Dedifferentiated amniotic fluid mesenchymal stem cell (primary cell): ENCODE measurements around the gene ATXN7L1.

Experiments
- DNase-seq: peaks from one replicate; pipeline ENCODE4 v3.0.0-alpha.2; 2016; ENCODE audit errors: extremely low spot score

Gene ATXN7L1

GRCh38 chr7:105828141-105828540 is 48.3 kb downstream of the ATXN7L1 start:
- no peak for DNase-seq

DNA sequence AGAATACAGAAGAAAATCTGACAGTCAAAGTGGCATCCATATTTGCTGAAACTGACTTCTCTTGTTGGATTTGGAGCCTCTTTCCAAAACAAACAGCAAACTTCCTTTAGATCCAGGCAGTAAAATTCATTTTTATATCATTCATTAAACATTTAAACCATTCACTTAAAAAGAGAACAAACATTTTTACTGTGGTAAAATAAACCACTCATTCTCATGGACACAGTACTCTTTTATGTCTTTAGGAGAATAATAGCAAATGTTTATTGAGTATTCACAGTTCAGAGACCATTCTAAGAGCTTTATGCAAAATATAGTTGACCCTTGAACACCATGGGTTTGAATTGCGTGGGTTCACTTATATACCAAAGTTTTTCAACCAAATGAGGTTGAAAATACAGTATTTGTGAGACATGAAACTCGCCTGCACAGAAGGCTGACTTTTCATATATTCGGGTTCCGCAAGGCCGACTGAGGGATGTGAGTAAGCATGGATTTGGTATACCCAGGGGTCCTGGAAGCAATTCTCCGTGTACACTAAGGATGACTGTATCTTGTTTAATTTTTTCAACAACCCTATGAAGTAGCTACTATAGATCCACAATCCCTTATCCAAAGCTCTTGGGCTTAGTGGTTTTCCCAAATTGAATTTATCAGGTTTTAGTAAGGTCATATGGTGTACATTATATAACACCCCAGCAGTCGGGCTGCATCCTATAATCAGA is 49.1 kb downstream of the ATXN7L1 start:
- no peak for DNase-seq

- DNase-seq = no peak
These were observed 50.3 kb downstream of the ATXN7L1 start for GRCh38 chr7:105826143-105826542.

DNA sequence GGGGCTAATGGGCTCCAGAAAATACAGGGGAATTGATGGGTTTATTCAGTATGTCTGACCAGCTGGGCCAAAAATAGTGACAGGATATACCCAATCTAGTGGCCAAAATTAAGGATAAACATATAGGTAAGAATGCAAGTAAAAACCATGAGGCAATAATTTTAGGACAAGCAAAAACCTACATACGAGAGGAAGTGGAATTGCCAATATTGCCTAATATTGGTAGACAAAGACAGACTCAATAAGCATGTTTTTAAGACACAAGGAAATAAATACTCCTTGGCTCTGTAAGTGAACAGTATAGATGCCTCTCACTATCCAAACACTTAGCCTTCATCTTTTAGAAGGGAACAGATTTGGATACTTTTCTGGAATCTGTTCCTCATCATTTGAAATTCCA is 51.0 kb downstream of the ATXN7L1 start:
- DNase-seq = no peak

GRCh38 chr7:105822806-105823205 is 53.6 kb downstream of the ATXN7L1 start:
- no peak for DNase-seq

DNA sequence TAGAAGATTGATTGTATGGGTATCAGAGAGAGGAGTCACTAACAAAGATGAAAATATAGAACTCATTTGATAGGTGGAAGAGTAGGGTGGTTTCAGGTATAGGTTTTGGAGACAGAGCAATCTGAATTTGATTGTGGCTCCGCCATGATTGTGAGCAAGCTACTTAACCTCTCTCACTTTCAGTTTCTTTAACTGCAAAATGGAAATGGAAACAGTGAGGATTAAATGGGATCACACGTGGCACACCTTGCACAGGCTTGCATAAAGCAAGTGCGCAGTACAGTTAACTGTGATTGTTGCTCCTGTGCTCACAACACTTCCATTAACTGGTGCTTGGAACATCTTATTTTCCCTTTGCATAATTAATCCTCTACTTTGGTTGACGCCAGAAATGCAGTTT is 54.9 kb downstream of the ATXN7L1 start:
- no peak for DNase-seq

DNA sequence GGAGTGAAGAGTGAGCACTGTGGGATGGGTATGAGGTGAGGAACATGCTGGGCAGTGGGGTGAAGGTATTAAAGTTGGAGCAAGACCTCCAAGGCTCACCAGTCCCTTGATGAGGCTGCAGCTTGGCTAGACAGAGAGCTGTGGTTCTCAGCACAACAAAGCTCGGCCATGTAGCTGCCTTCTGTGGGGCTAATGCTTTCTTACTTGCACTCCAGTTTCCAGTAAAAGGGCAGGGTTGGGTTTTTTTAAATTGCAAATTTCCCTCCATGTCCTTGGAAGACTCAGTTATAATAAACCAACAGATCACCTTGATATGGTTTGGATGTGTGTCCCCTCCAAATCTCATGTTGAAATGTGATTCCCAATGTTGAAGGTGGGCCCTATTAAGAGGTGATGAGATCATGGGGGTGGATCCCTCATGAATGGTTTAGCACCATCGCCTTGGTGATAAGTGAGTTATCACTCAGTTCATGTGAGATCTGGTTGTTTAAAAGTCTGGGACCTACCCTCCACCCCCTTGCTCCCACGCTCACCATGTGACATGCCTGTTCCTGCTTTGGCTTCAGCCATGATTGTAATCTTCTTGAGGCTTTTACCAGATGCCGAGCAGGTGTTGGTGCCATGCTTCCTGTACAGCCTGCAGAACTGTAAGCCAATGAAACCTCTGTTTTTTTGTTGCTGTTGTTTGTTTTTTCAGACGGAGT is 55.9 kb downstream of the ATXN7L1 start:
- DNase-seq = no peak

DNA sequence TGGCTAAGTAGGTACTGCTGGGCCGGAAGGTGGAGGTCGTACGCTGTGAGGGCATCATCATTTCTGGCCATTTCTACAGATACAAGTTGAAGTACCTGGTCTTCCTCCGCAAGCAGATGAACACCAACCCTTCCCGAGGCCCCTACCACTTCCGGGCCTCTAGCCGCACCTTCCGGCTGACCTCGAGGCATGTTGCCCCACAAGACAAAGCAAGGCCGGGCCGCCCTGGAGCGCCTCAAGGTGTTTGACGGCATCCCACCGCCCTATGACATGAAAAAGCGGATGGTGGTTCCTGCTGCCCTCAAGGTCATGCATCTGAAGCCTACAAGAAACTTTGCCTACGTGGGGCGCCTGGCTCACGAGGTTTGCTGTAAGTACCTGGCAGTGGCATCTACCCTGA is 56.8 kb downstream of the ATXN7L1 start:
- DNase-seq = no peak

DNA sequence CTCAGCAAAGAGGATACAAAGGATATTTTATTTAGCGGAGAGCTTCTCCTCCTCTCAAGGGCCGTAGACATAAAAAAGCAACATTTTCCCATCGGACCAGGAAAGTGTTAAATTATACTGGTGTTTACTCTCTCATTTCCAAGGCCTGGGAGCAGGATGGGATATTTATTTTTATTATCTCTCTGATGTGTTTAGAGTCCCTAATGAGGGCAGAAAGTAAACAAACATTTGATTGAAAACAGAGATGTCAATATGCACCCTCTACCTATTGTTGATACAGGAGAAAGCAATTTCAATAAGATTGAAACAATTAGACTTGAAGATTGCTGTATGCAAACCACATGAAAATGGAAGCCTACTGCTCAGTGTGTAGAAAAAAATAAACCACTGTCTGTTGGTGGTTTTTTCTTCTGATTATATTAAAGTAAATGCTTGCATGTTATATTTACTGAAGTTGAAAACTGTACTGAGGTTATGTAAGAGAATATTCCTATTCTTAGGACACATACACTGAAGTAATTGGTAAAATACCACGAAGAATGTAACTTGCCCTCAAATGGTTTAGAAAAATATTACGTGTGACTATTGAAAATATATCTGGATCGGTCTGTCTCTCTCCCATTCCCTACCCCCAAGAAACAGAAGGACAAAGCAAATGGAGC is 59.3 kb downstream of the ATXN7L1 start:
- no peak for DNase-seq

GRCh38 chr7:105816266-105816843 is 60.0 kb downstream of the ATXN7L1 start:
- no peak for DNase-seq

GRCh38 chr7:105815576-105815975 is 60.8 kb downstream of the ATXN7L1 start:
- no peak for DNase-seq

GRCh38 chr7:105814481-105814880 is 61.9 kb downstream of the ATXN7L1 start:
- DNase-seq = no peak

- DNase-seq = no peak
These were observed 65.1 kb downstream of the ATXN7L1 start for GRCh38 chr7:105811189-105811847.

DNA sequence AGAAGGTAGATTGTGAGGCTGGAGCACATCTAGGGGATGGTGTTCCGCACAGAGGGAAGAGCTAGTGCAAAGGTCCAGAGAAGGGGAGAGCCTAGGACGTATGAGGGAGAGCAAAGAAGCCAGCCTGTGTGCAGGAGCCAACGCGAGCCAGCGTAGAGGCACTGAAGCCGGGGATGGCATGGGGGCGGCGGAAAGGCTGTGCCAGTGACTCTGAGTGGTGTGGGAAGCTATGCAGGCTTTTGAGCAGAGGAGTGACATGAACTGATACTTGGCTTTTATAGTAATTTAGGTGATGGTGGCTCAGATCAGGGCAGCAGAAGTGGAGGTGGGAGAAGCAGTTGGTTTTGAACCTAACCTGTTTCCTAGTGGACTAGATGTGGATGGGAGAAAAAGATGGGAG is 65.8 kb downstream of the ATXN7L1 start:
- DNase-seq = no peak

DNA sequence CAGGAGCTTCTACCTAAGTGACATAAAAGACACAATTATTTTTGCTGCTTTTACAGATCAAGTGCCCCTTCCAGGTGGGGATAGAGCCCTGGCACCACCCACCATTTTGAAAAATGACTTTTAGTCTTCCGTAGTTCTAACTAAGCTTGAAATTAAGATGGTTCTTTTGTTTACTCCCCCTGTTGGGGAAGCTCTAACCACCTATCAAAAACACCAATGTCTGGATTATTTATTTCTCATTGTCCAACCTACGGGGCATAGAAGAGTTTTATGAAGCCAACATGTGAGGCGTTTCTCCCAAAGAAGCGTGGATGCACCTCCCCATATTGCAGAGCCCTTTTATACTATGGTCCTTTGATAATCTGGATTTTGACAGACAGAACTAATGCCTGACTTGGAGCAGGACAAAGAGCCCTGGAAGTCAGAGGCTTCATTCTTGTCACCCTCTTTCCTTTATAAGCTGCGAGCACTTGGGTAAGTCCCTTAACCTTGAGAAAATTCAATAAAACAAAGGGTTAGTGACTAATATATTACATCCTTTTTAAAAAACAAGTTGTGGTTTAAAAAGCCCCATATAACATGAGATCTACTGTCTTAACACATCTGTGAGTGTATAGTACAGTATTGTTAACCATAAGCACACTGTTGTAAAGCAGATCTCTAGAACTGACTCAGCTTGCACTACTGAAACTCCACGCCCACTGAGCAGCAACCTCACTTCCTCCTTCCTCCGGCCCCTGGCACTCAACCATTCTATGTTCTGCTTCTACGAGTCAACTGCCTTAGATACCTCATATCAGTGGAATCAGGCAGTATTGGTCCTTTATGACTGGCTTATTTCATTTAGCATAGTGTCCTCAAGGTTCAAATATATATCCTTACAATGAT is 67.5 kb downstream of the ATXN7L1 start:
- no peak for DNase-seq

GRCh38 chr7:105808209-105808608 is 68.2 kb downstream of the ATXN7L1 start:
- DNase-seq = no peak

DNA sequence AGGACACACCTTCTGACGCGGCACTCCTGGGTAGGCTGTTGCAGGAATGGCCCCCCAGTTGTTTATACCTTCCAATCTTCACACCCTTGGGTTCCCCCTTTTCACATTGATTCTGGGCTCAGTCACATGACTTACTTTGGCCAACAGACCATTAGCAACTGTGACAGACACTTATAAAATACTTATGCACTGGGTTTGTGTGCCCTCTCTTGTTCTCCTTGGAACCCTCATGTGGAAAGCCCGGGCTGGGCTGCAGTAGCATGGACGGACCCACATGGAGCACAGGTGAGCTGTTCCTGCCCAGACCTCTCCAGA is 69.0 kb downstream of the ATXN7L1 start:
- DNase-seq = no peak

GRCh38 chr7:105806592-105807447 is 69.6 kb downstream of the ATXN7L1 start:
- DNase-seq = peak; percentile 56

GRCh38 chr7:105805447-105806019 is 70.9 kb downstream of the ATXN7L1 start:
- DNase-seq = no peak

GRCh38 chr7:105803429-105803736 is 73.0 kb downstream of the ATXN7L1 start:
- no peak for DNase-seq
